Right ventricle myocardium inferior (tissue), 1 donor: ENCODE measurements around the gene USP17L20. TPM values are rescaled to one million over a fixed set of nuclear protein-coding genes. Genes with fewer than 3 reads are reported as not detected.

Source experiments
- total RNA-seq: library from RNA; stranded (reverse); fragmentation: NEBNext Ultra II Directional; extraction: Animal tissue kit (Norgen Biotek cat#: 25700); gene quantifications from one replicate; pipeline ENCODE4 v1.2.1, GENCODE V29; 2021
- donor health status: DM: no; HTN: yes; CAD: no; lungs with severe emphysema.

USP17L20 gene
- total RNA-seq, 1 donor from 2014 or later: not detected

Other genes starting within 250 kb of the USP17L20 start
- not detected for gene FAM90A26, start 87.7 kb upstream of the USP17L20 start, total RNA-seq
- not detected for gene USP17L10, start 47.5 kb upstream of the USP17L20 start, total RNA-seq
- gene USP17L11, start 42.7 kb upstream of the USP17L20 start, total RNA-seq: not detected
- gene USP17L12, start 38.0 kb upstream of the USP17L20 start, total RNA-seq: not detected
- not detected for gene USP17L13, start 33.2 kb upstream of the USP17L20 start, total RNA-seq
- gene USP17L15, start 23.7 kb upstream of the USP17L20 start, total RNA-seq: not detected
- gene USP17L17, start 14.2 kb upstream of the USP17L20 start, total RNA-seq: not detected
- not detected for gene USP17L18, start 9.5 kb upstream of the USP17L20 start, total RNA-seq
- not detected for gene USP17L19, start 4.7 kb upstream of the USP17L20 start, total RNA-seq
- gene USP17L21, start 4.7 kb downstream of the USP17L20 start, total RNA-seq: not detected
- not detected for gene USP17L22, start 9.5 kb downstream of the USP17L20 start, total RNA-seq
- gene USP17L24, start 67.0 kb downstream of the USP17L20 start, total RNA-seq: not detected
- gene USP17L25, start 71.8 kb downstream of the USP17L20 start, total RNA-seq: not detected
- gene USP17L26, start 76.5 kb downstream of the USP17L20 start, total RNA-seq: not detected
- not detected for gene USP17L5, start 81.3 kb downstream of the USP17L20 start, total RNA-seq
- gene USP17L27, start 86.0 kb downstream of the USP17L20 start, total RNA-seq: not detected
- gene USP17L28, start 90.8 kb downstream of the USP17L20 start, total RNA-seq: not detected
- gene USP17L29, start 95.5 kb downstream of the USP17L20 start, total RNA-seq: not detected
- not detected for gene USP17L30, start 105.0 kb downstream of the USP17L20 start, total RNA-seq
- not detected for gene DEFB131A, start 186.3 kb downstream of the USP17L20 start, total RNA-seq